Measurements from ENCODE around the gene PRR5. TPM values are rescaled to one million over a fixed set of nuclear protein-coding genes. Genes with fewer than 3 reads are reported as not detected.
"Not testable (repeated sequence)": the region's sequence is repeated elsewhere in the genome, so short reads cannot be mapped to it uniquely, and the experiment has no call there.

The PRR5 gene, protein sequence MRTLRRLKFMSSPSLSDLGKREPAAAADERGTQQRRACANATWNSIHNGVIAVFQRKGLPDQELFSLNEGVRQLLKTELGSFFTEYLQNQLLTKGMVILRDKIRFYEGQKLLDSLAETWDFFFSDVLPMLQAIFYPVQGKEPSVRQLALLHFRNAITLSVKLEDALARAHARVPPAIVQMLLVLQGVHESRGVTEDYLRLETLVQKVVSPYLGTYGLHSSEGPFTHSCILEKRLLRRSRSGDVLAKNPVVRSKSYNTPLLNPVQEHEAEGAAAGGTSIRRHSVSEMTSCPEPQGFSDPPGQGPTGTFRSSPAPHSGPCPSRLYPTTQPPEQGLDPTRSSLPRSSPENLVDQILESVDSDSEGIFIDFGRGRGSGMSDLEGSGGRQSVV
- total RNA-seq, result 13.5 and 14.8 TPM in 2 replicates
- long read RNA-seq, result 0 reads

DNA sequence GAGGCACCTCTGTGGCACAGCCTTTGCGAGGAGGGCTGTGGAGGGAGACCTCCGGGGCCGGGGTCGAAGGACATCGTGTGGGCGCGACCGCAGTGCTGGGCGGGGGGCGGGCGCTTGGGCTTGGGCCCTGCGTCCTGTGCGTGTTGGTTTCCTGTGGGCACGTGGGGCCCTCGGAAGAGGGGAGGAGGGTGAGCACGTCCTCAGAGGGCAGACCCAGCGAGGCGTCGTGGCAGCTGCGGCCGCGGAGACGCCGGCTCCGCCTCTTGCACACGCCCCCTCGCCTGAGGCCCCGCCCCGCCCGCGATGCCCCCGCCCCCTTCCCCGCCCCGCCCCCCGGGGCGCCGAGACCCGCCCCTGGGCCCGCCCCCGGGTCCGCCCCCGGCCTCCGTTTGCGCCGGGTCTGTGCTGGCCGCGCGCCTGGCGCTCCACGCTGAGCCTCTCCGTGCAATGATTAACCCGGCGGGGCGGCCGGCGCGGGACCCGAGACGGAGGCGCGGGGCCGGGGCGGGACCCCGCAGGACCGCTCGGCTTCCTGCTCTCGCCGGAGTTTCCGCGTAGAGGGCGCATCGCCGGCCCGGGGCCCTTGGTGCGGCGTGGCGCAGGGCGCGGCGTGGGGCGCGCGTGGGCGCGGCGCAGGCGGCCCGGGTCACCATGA lies at the start of gene PRR5:
Gene PRR5, plus strand, starts transcription at position 381 of the 655 bp plus-strand sequence. Its CDS starts 271 bp downstream, at position 652.
- H3K27ac Mint-ChIP-seq (ENCODE audit: unreplicated experiment), result peak within 1 kb of the TSS; percentile 28
- TF ChIP-seq, protein P1, sequence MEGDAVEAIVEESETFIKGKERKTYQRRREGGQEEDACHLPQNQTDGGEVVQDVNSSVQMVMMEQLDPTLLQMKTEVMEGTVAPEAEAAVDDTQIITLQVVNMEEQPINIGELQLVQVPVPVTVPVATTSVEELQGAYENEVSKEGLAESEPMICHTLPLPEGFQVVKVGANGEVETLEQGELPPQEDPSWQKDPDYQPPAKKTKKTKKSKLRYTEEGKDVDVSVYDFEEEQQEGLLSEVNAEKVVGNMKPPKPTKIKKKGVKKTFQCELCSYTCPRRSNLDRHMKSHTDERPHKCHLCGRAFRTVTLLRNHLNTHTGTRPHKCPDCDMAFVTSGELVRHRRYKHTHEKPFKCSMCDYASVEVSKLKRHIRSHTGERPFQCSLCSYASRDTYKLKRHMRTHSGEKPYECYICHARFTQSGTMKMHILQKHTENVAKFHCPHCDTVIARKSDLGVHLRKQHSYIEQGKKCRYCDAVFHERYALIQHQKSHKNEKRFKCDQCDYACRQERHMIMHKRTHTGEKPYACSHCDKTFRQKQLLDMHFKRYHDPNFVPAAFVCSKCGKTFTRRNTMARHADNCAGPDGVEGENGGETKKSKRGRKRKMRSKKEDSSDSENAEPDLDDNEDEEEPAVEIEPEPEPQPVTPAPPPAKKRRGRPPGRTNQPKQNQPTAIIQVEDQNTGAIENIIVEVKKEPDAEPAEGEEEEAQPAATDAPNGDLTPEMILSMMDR (IDR thresholded peaks at IDR 0.05), result no peak
- H3K4me3 Mint-ChIP-seq (ENCODE audit: unreplicated experiment), result peak within 1 kb of the TSS; percentile 78
- no peaks in the 10 kb centered on the region for H3K27me3 Mint-ChIP-seq (ENCODE audit: unreplicated experiment)
- H3K36me3 Mint-ChIP-seq (ENCODE audit: unreplicated experiment), result no peaks in the 10 kb centered on the region
- no peaks in the 10 kb centered on the region for H3K9me3 Mint-ChIP-seq (ENCODE audit: unreplicated experiment)
- peaks cover 35% of the 10 kb centered on the region for H3K4me1 Mint-ChIP-seq (ENCODE audit: unreplicated experiment)
- peak; percentile 90 for DNase-seq (ENCODE audit: extremely low spot score, unreplicated experiment)

DNA sequence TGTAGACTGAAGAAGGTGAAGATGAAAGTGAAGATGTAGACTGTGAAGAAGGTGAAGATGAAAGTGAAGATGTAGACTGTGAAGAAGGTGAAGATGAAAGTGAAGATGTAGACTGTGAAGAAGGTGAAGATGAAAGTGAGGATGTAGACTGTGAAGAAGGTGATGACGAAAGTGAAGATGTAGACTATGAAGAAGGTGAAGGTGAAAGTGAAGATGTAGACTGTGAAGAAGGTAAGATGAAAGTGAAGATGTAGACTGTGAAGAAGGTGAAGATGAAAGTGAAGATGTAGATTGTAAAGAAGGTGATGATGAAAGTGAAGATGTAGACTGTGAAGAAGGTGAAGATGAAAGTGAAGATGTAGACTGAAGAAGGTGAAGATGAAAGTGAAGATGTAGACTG lies 49.1 kb upstream of the PRR5 start:
- H3K36me3 Mint-ChIP-seq (ENCODE audit: unreplicated experiment); H3K27ac Mint-ChIP-seq (ENCODE audit: unreplicated experiment); H3K4me3 Mint-ChIP-seq (ENCODE audit: unreplicated experiment); H3K4me1 Mint-ChIP-seq (ENCODE audit: unreplicated experiment); H3K9me3 Mint-ChIP-seq (ENCODE audit: unreplicated experiment); DNase-seq (ENCODE audit: extremely low spot score, unreplicated experiment): not testable (repeated sequence)
- H3K27me3 Mint-ChIP-seq (ENCODE audit: unreplicated experiment), result peaks cover 22% of the 10 kb centered on the region

DNA sequence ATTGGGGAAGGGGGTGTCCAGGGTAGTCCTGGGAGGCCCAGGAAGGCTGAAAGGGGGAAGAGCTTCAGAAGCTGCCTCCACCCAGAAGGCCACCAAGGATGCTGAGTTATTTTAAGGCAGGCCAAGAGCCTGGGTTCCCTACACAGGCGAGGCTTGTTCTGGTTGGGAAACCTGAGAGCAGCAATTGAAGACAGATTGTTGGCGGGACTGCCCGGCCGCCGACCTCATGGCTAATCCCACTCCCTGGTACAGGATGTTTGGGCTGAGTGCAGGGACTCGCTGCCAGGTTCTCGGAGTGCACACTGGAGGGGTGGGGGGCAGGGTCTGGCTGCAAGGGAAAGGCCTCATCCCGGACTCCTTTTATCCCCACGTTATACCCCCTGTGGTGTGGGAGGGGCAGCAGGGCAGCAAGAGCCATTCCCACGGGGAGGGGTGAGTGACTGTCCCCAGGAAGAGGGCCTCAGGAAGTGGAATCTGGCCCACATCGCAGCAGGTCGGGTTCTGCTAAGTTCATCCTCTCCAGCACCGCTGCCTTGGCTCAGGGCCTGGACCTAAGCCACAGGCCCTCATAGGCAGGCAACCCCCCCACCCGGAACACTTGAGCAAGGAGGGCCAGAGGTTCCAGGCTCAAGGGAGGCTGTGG lies 43.6 kb upstream of the PRR5 start:
- Mint-ChIP-seq H3K36me3 (ENCODE audit: unreplicated experiment) (no peaks in the 10 kb centered on the region), H3K27ac (ENCODE audit: unreplicated experiment) (peak overlapping the region; percentile 52), H3K27me3 (ENCODE audit: unreplicated experiment) (peaks cover 6% of the 10 kb centered on the region), H3K9me3 (ENCODE audit: unreplicated experiment) (no peaks in the 10 kb centered on the region), H3K4me3 (ENCODE audit: unreplicated experiment) (no peak overlapping the region), H3K4me1 (ENCODE audit: unreplicated experiment) (peaks cover 12% of the 10 kb centered on the region)
- no peak for DNase-seq (ENCODE audit: extremely low spot score, unreplicated experiment)
- TF ChIP-seq, protein P1 (IDR thresholded peaks at IDR 0.05), result no peak

DNA sequence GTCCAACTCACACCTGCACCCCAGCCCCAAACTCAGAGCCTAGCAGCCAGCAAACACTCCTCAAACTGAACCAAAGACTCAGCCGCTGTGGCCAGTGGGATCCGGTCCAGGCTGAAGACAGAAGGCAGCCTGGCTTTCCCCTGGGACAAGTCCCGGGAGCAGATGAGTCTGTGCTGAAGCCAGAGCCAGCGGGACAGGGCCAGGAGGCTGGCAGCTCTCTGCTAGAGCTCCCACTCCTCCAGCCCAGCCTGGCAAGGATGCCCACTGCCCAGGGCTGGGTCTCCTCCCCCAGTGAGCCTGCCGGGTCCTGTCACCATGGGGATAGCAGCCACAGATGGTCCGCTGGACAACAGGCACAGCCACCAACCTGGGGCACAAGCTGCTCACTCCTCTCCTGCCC lies 42.9 kb upstream of the PRR5 start:
- no peak overlapping the region for H3K27ac Mint-ChIP-seq (ENCODE audit: unreplicated experiment)
- no peak for DNase-seq (ENCODE audit: extremely low spot score, unreplicated experiment)
- peaks cover 6% of the 10 kb centered on the region for H3K27me3 Mint-ChIP-seq (ENCODE audit: unreplicated experiment)
- no peaks in the 10 kb centered on the region for H3K9me3 Mint-ChIP-seq (ENCODE audit: unreplicated experiment)
- no peak overlapping the region for H3K4me3 Mint-ChIP-seq (ENCODE audit: unreplicated experiment)
- TF ChIP-seq, protein P1 (IDR thresholded peaks at IDR 0.05), result no peak
- no peaks in the 10 kb centered on the region for H3K36me3 Mint-ChIP-seq (ENCODE audit: unreplicated experiment)
- peaks cover 14% of the 10 kb centered on the region for H3K4me1 Mint-ChIP-seq (ENCODE audit: unreplicated experiment)

DNA sequence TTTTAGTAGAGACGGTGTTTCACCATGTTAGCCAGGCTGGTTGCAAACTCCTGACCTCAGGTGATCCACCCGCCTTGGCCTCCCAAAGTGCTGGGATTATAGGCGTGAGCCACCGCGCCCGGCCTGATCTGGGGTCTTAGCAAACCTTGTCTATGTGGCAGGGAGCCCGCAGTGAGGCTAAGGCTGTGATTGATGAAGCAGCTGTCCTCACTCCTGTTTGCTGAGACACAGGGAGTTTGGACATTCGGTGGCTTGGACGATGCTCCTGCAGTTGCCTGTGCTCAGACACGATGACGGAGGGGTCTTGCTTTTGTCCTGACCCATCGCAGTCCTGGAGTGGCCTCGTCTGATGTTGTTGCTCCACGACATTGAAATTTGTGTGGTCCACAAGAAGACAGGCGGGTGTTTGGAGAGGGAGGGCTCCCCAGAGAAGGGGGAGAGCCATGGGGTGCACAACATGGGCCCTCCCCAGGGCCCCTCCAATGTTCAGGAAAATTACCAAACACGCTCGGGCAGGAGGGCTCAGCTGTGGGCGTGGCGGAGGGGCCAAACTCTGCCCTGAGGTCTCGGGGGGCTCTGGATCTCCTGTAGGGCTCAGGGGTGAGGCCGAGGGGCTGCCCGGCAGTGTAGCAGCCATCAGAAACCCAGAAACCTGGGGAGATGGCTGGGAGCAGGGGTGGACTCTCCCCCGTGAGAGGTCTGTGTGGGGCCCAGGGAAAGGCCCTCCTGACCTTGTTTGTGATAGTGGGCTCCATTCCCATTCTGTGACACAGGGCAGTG lies 41.8 kb upstream of the PRR5 start:
- H3K27me3 Mint-ChIP-seq (ENCODE audit: unreplicated experiment), result peaks cover 6% of the 10 kb centered on the region
- no peak for DNase-seq (ENCODE audit: extremely low spot score, unreplicated experiment)

More for the DNA sequence above, 41.8 kb upstream of the PRR5 start:
- Mint-ChIP-seq H3K27ac (ENCODE audit: unreplicated experiment) (no peak overlapping the region), H3K4me3 (ENCODE audit: unreplicated experiment) (no peak overlapping the region), H3K9me3 (ENCODE audit: unreplicated experiment) (no peaks in the 10 kb centered on the region), H3K4me1 (ENCODE audit: unreplicated experiment) (peaks cover 20% of the 10 kb centered on the region), H3K36me3 (ENCODE audit: unreplicated experiment) (no peaks in the 10 kb centered on the region)
- TF ChIP-seq, protein P1 (IDR thresholded peaks at IDR 0.05), result no peak
